Measurements from ENCODE around the gene FAM222B.
A peak's percentile ranks its signal among the peaks of the same experiment; 100 is the strongest.
"Not testable (repeated sequence)": the region's sequence is repeated elsewhere in the genome, so short reads cannot be mapped to it uniquely, and the experiment has no call there.

The FAM222B gene

DNA sequence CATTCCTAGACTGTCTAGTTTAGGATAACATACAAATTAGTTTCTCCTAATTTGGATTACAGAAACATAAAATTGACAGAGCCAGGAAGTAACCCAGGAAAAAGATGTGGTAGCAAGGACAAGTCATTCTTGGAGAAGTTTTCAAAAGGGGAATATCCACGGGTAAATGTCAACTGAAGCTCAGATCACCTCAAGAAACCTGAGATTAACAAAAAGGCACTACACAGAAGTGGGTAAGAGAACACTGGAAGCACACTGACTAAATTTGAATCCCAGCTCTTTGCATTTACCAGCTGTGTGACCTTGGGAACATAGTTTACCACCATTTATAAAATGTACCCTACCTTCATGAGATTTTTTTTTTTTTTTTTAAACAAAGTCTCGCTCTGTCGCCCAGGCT lies 59.4 kb downstream of the FAM222B start:
- ATAC-seq (no peak), DNase-seq (ENCODE audit: low spot score in 2 of 2) (no peak)
- Mint-ChIP-seq H3K4me3 (no peak overlapping the region), H3K36me3 (peaks cover 29% of the 10 kb centered on the region), H3K27ac (no peak overlapping the region), H3K4me1 (peaks cover 24% of the 10 kb centered on the region), H3K9me3 (no peaks in the 10 kb centered on the region)

DNA sequence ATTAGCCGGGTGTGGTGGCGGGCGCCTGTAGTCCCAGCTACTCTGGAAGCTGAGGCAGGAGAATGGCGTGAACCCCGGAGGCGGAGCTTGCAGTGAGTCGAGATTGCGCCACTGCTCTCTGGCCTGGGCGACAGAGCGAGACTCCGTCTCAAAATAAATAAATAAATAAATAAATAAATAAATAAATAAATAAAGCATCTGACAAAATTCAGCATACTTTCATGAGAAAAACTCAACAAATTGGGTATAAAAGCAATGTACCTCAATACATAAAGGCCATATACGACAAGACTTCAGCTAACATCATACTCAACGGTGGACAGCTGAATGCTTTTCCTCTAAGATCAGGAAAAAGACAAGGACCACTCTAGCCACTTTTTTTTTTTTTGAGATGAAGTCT lies 63.0 kb downstream of the FAM222B start:
- peaks cover 48% of the 10 kb centered on the region for H3K36me3 Mint-ChIP-seq
- H3K4me3 Mint-ChIP-seq, H3K27ac Mint-ChIP-seq: not testable (repeated sequence)

DNA sequence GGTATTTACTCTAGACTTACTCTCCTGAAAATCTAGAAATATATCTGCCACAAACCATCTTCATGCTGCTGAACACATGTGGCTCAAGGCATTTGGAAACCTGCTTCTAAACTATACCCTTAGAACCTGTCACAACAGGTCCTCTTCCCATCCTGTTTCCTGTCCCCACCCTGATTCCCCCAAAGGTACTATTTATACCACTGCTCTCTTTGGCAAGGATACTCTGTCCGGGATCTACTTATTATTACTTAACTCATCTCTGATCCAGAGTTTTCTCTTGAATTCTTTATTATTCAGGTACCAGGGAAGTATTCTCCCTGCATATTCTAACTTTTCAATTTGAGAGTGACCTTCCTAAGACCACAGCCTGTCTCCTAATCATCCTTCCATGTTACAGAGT lies 65.4 kb downstream of the FAM222B start:
- Mint-ChIP-seq H3K4me1 (peaks cover 39% of the 10 kb centered on the region), H3K9me3 (no peaks in the 10 kb centered on the region), H3K36me3 (peaks cover 70% of the 10 kb centered on the region), H3K4me3 (no peak overlapping the region), H3K27ac (peak overlapping the region; percentile 4)
- ATAC-seq (no peak), DNase-seq (ENCODE audit: low spot score in 2 of 2) (no peak)

More for the DNA sequence above, 63.0 kb downstream of the FAM222B start:
- not testable (repeated sequence) for ATAC-seq; H3K9me3 Mint-ChIP-seq; DNase-seq (ENCODE audit: low spot score in 2 of 2)
- H3K4me1 Mint-ChIP-seq: peaks cover 39% of the 10 kb centered on the region

DNA sequence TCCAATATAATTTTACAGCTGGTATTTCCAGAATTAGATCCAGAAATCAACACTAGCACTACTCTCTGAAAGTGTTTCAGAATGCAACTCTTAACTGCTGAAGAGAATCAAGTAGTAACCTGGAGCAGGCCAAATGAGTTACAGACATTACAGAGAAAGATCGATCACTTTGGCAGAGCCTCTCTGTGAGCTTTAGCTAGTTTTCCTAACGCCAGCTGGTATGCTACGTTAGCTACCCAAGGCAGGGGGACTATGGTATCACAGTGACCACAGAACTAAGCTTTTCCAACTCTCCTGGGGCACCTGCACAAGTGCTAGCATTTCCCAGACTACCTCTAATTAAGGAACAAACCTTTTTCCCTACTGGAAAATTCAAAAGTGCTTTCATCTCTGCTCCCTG lies 68.4 kb downstream of the FAM222B start:
- H3K36me3 Mint-ChIP-seq: peaks cover 73% of the 10 kb centered on the region
- ATAC-seq (no peak), DNase-seq (ENCODE audit: low spot score in 2 of 2) (no peak)
- no peak overlapping the region for H3K4me3 Mint-ChIP-seq
- peaks cover 33% of the 10 kb centered on the region for H3K4me1 Mint-ChIP-seq
- no peak overlapping the region for H3K27ac Mint-ChIP-seq
- H3K9me3 Mint-ChIP-seq: no peaks in the 10 kb centered on the region

DNA sequence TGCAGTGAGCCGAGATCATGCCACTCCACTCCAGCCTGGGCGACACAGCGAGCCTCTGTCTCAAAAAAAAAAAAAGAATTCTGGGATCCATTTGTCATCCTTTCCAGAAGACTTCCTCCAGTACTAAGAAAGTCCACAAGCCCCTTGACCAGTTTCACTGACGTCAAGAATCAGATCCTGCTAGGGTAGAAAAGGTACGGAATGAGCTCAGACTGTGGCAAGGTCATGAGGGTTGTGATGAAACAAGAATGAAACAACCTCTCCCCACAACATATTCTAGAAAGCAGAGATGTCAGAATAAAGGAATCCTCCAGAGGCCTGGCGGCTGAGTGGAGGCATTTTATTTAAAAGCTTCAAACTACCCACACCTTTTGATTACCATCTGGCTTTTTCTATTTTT lies 68.9 kb downstream of the FAM222B start:
- H3K4me1 Mint-ChIP-seq: peaks cover 29% of the 10 kb centered on the region
- H3K27ac Mint-ChIP-seq: no peak overlapping the region
- no peak overlapping the region for H3K4me3 Mint-ChIP-seq
- peaks cover 70% of the 10 kb centered on the region for H3K36me3 Mint-ChIP-seq
- DNase-seq (ENCODE audit: low spot score in 2 of 2): no peak
- no peaks in the 10 kb centered on the region for H3K9me3 Mint-ChIP-seq
- peak; percentile 59 for ATAC-seq

DNA sequence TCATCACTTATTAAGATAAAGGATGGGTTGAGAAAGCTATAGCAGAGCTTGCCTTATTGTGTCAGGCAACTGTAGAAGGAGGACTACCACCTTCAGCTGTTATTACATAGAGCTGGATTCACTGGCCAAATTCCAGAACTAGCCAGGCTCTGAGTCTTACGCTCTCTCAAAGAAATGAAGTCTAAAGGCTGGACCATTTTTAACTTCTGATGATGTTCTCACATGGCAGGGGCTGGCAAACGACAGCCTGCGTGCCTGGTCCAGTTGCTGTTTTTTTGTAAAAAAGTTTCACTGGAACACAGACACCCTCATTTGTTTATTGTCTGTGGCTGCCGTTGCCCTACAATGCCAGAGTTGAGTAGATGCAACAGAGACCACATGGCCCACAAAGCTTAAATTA lies 77.6 kb downstream of the FAM222B start:
- peak overlapping the region; percentile 88 for H3K27ac Mint-ChIP-seq
- DNase-seq (ENCODE audit: low spot score in 2 of 2) (no peak), ATAC-seq (no peak)
- no peaks in the 10 kb centered on the region for H3K9me3 Mint-ChIP-seq
- peaks cover 78% of the 10 kb centered on the region for H3K36me3 Mint-ChIP-seq
- H3K4me3 Mint-ChIP-seq: no peak overlapping the region
- peaks cover 25% of the 10 kb centered on the region for H3K4me1 Mint-ChIP-seq

DNA sequence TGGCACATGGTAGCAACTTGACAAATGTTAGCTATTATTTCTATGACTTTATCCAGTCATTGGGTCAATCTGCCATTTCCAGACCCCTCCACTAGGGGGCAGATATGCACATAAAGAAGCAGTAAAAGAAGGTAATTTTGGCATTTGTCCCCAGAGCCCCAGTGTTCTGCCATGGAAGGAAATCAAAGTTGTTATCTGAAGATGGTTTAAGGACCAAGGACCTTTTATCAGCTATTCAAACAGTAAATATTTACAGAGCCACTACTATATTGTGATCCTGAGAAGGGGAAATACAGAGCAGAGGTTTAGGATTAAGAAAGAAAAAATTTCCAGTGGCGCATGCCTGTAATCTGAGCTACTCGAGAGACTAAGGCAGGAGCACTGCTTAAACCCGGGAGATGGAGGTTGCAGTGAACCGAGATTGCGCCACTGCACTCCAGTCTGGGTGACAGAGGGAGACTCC lies 78.8 kb downstream of the FAM222B start:
- Mint-ChIP-seq H3K4me1 (peaks cover 18% of the 10 kb centered on the region), H3K9me3 (no peaks in the 10 kb centered on the region), H3K36me3 (peaks cover 83% of the 10 kb centered on the region), H3K4me3 (peak overlapping the region; percentile 37), H3K27ac (peak overlapping the region; percentile 76)
- peak; percentile 54 to 85 for DNase-seq (ENCODE audit: low spot score in 2 of 2)
- peak; percentile 43 for ATAC-seq

DNA sequence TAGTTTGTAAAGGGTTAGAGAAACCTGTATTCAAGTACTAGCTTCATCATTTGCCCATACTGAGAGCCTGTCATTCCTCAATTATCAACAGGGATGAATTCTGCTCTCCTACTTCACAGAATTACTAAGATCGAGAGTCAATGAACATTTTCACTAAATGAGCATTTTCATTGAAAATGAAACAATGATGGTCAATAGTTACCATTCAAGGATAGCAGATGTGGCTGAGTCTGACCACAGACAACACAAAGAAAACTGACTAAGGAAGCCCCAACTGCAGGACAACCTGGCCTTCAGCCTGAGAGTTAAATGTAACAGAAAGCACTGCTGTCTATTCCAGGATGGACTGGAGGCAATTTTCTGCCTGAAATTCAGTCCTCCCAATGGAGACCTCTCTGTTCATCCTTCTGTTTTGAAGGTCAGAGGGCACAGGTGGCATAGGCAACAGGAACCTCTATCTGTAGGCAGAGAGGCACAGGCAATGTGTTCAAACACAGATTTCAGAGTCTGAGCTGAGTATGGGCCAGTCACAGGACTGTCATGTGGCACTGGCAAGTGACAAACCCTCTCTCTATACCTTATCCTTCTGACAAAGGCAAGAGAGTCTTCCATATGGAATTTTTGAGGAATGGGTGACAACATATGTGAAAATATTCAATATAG lies 79.3 kb downstream of the FAM222B start:
- Mint-ChIP-seq H3K9me3 (no peaks in the 10 kb centered on the region), H3K4me1 (peaks cover 18% of the 10 kb centered on the region), H3K27ac (peak overlapping the region; percentile 76), H3K36me3 (peaks cover 83% of the 10 kb centered on the region), H3K4me3 (peak overlapping the region; percentile 37)
- DNase-seq (ENCODE audit: low spot score in 2 of 2) (peak in 1 of 2 donors; percentile 71), ATAC-seq (peak; percentile 91)

DNA sequence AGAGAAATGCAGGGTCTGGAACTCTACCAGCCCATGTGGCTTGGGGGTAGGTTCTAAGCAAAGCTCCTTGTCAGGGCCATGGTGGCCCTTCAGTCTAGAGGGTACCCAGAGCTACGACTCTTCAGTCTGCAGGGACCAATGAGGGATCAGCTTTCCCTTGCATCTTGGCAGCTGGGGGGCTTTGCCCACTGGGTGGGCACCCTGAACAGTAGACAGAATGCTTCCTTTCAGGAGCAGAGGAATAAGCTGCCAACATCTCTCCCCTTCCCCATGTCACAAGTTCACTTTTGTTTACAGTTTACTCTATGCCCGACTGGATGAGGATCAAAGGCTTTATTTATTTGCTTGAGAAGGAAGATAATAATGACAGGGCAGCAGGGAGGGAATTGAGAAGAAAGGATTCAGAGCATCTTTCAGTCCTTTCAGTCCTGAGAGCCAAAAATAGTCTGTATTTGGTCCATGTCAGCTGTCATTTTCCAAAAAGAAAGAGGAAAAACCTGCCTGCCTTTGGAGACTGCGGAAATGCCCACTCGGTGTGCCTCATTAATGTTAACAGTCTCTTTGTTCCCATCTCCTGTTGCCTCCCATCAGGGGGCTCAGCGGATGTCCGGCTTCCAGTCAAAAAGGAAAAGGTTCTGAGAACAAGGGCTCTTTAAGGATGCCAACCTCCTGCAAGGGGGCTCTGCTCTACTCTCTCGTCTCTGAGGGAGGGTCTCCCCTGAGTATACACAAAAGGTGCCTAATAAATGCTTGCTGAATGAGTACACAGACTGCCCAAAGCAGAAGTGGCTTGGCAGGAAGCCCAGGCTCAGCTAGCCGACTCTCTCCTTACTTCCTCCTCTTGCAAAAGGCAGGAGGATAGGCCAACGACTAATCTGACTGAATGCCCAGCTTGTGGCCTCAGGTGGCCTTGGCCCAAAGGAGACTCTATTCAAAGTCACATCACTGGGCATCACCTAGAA lies 81.7 kb downstream of the FAM222B start:
- ATAC-seq: no peak
- H3K4me1 Mint-ChIP-seq: peaks cover 18% of the 10 kb centered on the region

DNA sequence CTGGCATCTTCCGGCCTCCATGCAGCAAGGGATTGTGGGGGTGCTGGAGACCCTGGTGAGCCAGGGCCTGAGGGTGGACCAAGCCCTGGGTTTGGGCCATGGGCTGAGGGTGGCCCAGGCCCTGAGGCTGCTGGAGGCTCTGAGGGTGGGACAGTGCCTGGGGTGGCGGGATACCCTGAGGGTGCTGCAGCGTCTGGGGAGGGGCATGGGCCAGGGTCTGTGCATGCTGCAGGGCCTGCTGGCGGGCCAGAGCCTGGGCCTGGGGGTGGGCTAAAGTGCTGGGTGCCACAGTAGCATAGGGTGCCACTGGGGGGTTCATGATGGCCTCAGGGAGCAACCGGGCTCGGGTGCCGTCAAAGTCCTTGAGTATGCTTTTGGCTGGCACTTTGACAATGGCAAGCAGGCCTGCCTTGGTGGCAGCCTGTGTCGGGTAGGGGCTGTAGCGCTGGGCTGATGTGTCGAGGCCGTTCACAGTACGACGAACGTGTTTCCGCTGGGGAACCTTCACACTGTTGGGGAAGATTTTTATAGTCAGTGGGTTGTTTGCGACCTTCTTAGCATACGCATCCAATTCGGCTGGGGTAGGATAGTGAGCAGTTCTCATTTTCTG lies 83.2 kb downstream of the FAM222B start:
- Mint-ChIP-seq H3K4me1 (peaks cover 13% of the 10 kb centered on the region), H3K4me3 (no peak overlapping the region), H3K36me3 (peaks cover 89% of the 10 kb centered on the region), H3K9me3 (no peaks in the 10 kb centered on the region), H3K27ac (no peak overlapping the region)
- ATAC-seq (no peak), DNase-seq (ENCODE audit: low spot score in 2 of 2) (no peak)

More for the DNA sequence above, 81.7 kb downstream of the FAM222B start:
- H3K4me3 Mint-ChIP-seq: no peak overlapping the region
- peaks cover 86% of the 10 kb centered on the region for H3K36me3 Mint-ChIP-seq
- no peaks in the 10 kb centered on the region for H3K9me3 Mint-ChIP-seq
- DNase-seq (ENCODE audit: low spot score in 2 of 2): no peak
- peak overlapping the region; percentile 61 for H3K27ac Mint-ChIP-seq

DNA sequence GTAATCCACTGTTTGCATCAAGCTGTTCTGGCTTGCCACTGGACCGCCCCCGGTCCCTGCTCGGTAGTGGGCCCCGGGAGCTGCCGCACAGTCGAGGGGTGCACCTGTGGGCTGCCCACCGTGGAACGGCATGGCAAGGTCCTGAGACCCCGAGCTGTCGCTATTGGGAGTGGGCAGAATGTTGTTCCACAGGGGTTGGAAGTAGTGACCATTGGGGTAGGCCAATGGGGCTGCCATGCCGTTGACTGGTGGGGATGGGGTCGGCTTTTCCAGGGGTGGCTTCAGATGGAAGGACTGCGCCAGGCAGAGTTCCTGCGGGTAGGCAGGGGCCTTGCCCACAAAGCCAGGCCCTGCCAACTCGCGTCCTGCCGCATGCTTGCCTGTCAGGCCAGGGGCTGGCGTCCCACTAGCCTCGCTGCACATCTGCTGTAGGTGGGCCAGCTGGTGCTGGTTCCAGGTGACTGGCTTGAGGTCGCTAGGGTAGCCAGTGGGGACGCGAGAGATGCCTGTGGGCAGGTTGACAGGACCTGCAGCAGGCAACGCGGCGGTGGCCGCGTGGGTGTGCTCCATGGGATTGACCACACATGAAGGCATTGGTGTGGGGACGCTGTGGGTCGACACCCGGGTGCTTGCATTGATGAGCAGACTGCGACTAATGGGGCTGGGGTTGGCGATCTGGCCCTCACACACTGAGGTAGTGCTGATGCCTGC lies 84.0 kb downstream of the FAM222B start:
- Mint-ChIP-seq H3K4me1 (peaks cover 8% of the 10 kb centered on the region), H3K27ac (peak overlapping the region; percentile 37), H3K9me3 (no peaks in the 10 kb centered on the region), H3K36me3 (peaks cover 83% of the 10 kb centered on the region), H3K4me3 (no peak overlapping the region)
- DNase-seq (ENCODE audit: low spot score in 2 of 2) (no peak), ATAC-seq (no peak)

DNA sequence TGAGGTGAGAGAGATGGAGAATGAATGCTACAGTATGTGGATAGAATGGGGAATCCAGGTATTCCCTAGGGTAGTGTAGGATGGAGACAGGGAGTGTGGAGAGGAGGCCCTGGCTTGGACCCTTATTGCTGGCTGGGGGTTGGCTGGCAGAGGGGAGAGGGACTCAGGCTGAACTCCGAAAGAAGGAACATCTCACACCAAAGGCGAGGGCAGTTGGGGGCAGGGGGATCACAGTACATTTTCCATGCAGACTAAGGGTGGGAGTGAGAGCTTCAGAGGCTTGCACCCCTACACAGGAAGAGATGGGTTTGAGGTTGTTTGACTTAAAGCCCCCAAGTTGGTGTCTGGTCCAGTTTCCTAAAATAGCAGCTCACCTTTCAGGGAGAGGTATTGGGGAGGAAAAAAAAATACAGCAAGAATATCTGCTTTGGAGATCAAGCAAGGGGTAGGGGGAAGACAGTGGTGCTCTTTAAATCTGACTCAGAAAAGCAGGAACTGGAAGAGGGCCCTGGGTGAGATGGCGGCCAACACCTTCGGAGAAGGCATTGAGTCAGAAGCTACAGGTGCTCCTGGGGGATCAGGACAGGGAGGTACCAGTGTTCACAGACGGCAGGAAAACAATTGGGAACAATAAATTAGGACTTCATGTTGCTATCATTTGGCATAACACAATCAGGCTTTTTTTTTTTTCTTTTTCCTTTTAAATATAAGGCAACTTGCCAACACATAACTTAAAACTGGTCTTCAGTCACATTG lies 86.4 kb downstream of the FAM222B start:
- Mint-ChIP-seq H3K9me3 (no peaks in the 10 kb centered on the region), H3K36me3 (peaks cover 78% of the 10 kb centered on the region), H3K4me1 (no peaks in the 10 kb centered on the region), H3K4me3 (no peak overlapping the region), H3K27ac (peak overlapping the region; percentile 15)
- ATAC-seq (no peak), DNase-seq (ENCODE audit: low spot score in 2 of 2) (no peak)

DNA sequence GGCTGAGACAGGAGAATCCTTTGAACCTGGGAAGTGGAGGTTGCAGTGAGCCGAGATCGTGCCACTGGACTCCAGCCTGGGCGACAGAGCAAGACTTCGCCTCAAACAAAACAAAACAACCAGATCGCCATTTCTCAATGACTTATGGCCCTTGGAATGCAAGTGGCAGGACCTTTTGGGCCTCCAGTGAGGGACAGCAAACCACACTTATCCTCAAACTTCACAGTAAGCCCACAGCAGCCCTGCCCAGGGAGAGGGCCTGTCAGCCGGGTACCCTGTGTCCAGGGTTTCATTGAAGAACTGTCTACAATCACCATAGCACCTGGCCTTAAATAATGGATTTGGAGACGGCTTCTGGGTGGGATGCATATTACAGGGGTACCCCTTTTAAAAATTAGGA lies 87.1 kb downstream of the FAM222B start:
- no peaks in the 10 kb centered on the region for H3K9me3 Mint-ChIP-seq
- ATAC-seq: no peak
- H3K27ac Mint-ChIP-seq: peak overlapping the region; percentile 15
- no peak overlapping the region for H3K4me3 Mint-ChIP-seq
- DNase-seq (ENCODE audit: low spot score in 2 of 2): no peak
- no peaks in the 10 kb centered on the region for H3K4me1 Mint-ChIP-seq
- H3K36me3 Mint-ChIP-seq: peaks cover 85% of the 10 kb centered on the region

DNA sequence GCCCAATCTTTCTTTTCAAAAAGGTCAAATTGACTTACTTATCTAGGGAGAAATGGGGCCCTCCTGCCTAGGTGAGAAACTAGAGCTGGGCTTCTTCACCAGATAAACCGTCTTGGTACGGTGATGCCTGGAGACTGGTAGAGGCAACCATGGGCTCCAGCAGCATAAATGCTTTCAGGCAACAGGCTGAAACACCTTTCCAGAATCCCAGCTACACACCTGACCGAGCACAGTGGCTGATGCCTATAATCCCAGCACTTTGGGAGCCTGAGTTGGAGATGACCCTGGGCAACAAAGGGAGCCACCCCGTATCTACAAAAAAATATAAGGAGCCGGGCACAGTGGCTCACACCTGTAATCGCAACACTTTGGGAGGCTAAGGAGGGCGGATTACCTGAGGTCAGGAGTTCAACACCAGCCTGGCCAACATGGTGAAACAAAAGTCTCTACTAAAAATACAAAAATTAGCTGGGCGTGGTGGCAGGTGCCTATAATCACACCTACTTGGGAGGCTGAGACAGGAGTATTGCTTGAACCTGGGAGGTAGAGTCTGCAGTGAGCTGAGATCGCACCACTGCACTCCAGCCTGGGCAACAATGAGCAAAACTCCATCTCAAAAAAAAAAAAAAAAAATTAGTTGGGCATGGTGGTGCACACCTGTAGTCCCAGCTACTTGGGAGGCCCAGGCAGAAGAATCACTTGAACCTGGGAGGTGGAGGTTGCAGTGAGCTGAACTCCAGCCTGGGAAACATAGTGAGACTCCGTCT lies 90.8 kb downstream of the FAM222B start:
- DNase-seq (ENCODE audit: low spot score in 2 of 2) (no peak), ATAC-seq (no peak)
- Mint-ChIP-seq H3K36me3 (peaks cover 87% of the 10 kb centered on the region), H3K9me3 (no peaks in the 10 kb centered on the region), H3K4me3 (no peak overlapping the region), H3K4me1 (peaks cover 17% of the 10 kb centered on the region), H3K27ac (no peak overlapping the region)

All from stimulated activated effector memory CD8-positive, alpha-beta T cell treated with anti-CD3 and anti-CD28 coated beads, Interleukin-12 subunit alpha, Interleukin-12 subunit beta, amount 100 ng/mL, for 72 hours (primary cell).